Measurements from ENCODE around the gene DXO.
"Not testable (repeated sequence)": the region's sequence is repeated elsewhere in the genome, so short reads cannot be mapped to it uniquely, and the experiment has no call there.

- not testable (repeated sequence) for TF ChIP-seq CTCF, POLR2A (IDR thresholded peaks at IDR 0.05)
Measured at GRCh38 chr6:32012941-32013617, 41.1 kb upstream of the DXO start.

Data from heart left ventricle (tissue), 13 donors.